ENCODE data around the gene IL1R1.

DNA sequence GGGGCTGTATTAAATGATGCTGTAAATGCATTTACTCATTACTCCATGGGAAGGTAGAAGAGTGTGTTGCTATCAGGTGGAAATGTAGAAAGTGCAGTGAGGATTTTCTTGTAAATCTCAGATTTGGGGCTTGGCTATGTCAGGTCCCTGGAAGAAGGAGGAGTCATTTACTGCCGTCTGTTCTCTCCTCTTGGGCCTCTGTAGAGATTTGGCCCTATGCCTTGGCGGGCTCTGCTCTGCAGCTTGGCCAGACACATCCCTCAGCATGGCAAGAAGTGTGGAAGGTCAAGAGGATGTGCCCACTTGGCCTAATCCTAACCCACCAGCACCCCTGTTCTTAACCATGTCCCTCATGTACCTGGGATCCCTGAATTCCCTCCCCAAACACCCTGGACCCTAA lies 6.7 kb downstream of the IL1R1 start:
- TF ChIP-seq CTCF (IDR thresholded peaks at IDR 0.05) (no peak), POLR2A (IDR thresholded peaks at IDR 0.05) (no peak)
